Transverse colon (tissue), 4 donors: ENCODE results near the gene GLIS1. TPM values are rescaled to one million over a fixed set of nuclear protein-coding genes. Genes with fewer than 3 reads are reported as not detected.

Source experiments
- DNase-seq: peaks from one replicate; pipeline ENCODE4 v3.0.0-alpha.2; 2019
- H3K27ac ChIP-seq, 4 donors: fragments of 200-600 bp; sonication (generic); 2 replicates each; pipeline ENCODE4 v1.5.1; 2016 to 2018; ENCODE audit warnings: inconsistent platforms in 4 of 4
- H3K27me3 ChIP-seq: fragments of 200-600 bp; sonication (generic); 2 replicates; pipeline ENCODE4 v1.5.1; 2017; ENCODE audit warnings: inconsistent platforms
- H3K36me3 ChIP-seq, 4 donors: fragments of 200-600 bp; sonication (generic); 2 replicates each; pipeline ENCODE4 v1.5.1; 2017 to 2019; ENCODE audit warnings: inconsistent platforms in 4 of 4
- H3K4me1 ChIP-seq, 4 donors: fragments of 200-600 bp; sonication (generic); 2 replicates each; pipeline ENCODE4 v1.5.1; 2017 to 2020; ENCODE audit warnings: inconsistent platforms in 4 of 4
- H3K4me3 ChIP-seq, 4 donors: fragments of 200-600 bp; sonication (generic); 1 replicate in 1 of 4; 2 replicates in 3 of 4; pipeline versions ENCODE4 v1.5.1 to v1.6.1; 2017 to 2019; ENCODE audit warnings: inconsistent platforms in 4 of 4
- H3K9me3 ChIP-seq, 2 donors: fragments of 200-600 bp; sonication (generic); 2 replicates each; pipeline ENCODE4 v1.5.1; 2017 to 2019; ENCODE audit warnings: inconsistent platforms in 2 of 2
- CTCF ChIP-seq, 5 experiments: fragments of 200-600 bp in 3 of 5; fragments of 450-650 bp in 2 of 5; sonication (generic) in 3 of 5; IDR thresholded peaks; 1 replicate in 2 of 5; 2 replicates in 3 of 5; pipeline ENCODE4 v1.5.1; 2016 to 2017; ENCODE audit warnings: antibody characterized with exemption in 5 of 5, inconsistent platforms in 3 of 5, mild to moderate bottlenecking in 2 of 5, moderate library complexity in 1 of 5
- EP300 ChIP-seq: sonication (generic); formaldehyde crosslinking; IDR thresholded peaks from one replicate; pipeline ENCODE4 v1.6.1; 2017; ENCODE audit warnings: antibody characterized with exemption, low read depth
- POLR2A ChIP-seq: fragments of 450-650 bp; IDR thresholded peaks from one replicate; pipeline ENCODE4 v1.6.1; 2016; ENCODE audit warnings: antibody characterized with exemption, mild to moderate bottlenecking, moderate library complexity
- POLR2AphosphoS5 ChIP-seq, 3 donors: sonication (generic); formaldehyde crosslinking; IDR thresholded peaks; one replicate each; pipeline ENCODE4 v1.6.1; 2016; ENCODE audit warnings: antibody characterized with exemption in 3 of 3
- WGBS, 2 donors: methylation state at CpG; one replicate each; pipeline ENCODE4 v1.1.5; 2018; ENCODE audit warnings: low coverage in 1 of 2; 5-methylcytosine and 5-hydroxymethylcytosine counted together
- in situ Hi-C, 4 donors: fragments of 200-750 bp; cut with MboI; loops; one replicate each; pipeline versions ENCODE4 v1.15.0 to v1.15.1; 2017; ENCODE audit warnings: low sequenced_read_pairs in 3 of 4, low pct_ligation_motif_present in 1 of 4, low pct_unique_long_range_greater_than_20kb in 1 of 4
- intact Hi-C: fragments of 100-400 bp; cut with DNase I; formaldehyde crosslinking; loops from one replicate; pipeline ENCODE4 v1.15.1; 2023; ENCODE audit warnings: low total_unique reads
- total RNA-seq, 4 donors: library from RNA; depleted of rRNA; stranded (reverse); fragments of >200 nt; gene quantifications; one replicate each; pipeline ENCODE4 v1.1.0, GENCODE V29; 2016

GLIS1 gene
- total RNA-seq, 4 donors from 2014 or later = 0.16 to 0.75 (median 0.27) TPM; not detected in 1

- intact Hi-C loops (no loop called here), in situ Hi-C loops (no loop called here)
- Histone ChIP-seq H3K9me3 (no peaks in the 10 kb centered on the region), H3K4me3 (no peak overlapping the region), H3K27ac (no peak overlapping the region), H3K27me3 (no peaks in the 10 kb centered on the region), H3K36me3 (no peaks in the 10 kb centered on the region), H3K4me1 (peaks cover 0 to 10% (median 6%) of the 10 kb centered on the region in 4 donors)
- DNase-seq = no peak
- WGBS, 2 donors = 90% methylated on average over 7 of the region's 7 CpGs; no CpG with 5 or more reads in 1 of the 2 donors
- no peak for TF ChIP-seq CTCF (IDR thresholded peaks at IDR 0.05)
- no peak for TF ChIP-seq POLR2A
- TF ChIP-seq POLR2AphosphoS5 (IDR thresholded peaks at IDR 0.05) = no peak
- TF ChIP-seq EP300 = no peak
Observed at GRCh38 chr1:53516181-53516580, 222.8 kb downstream of the GLIS1 start.

- H3K27ac ChIP-seq = no peak overlapping the region
- no peaks in the 10 kb centered on the region for H3K36me3 ChIP-seq
- 95% methylated on average over 10 of the region's 10 CpGs; no CpG with 5 or more reads in 1 of the 2 donors for WGBS, 2 donors
- in situ Hi-C loops (no loop called here), intact Hi-C loops (no loop called here)
- DNase-seq = no peak
- peaks cover 0 to 10% (median 6%) of the 10 kb centered on the region in 4 donors for H3K4me1 ChIP-seq
- no peak for TF ChIP-seq CTCF (IDR thresholded peaks at IDR 0.05)
- no peak for TF ChIP-seq POLR2A
- TF ChIP-seq POLR2AphosphoS5 (IDR thresholded peaks at IDR 0.05) = no peak
- TF ChIP-seq EP300 = no peak
- no peak overlapping the region for H3K4me3 ChIP-seq
- no peaks in the 10 kb centered on the region for H3K9me3 ChIP-seq
- H3K27me3 ChIP-seq = no peaks in the 10 kb centered on the region
Observed at GRCh38 chr1:53514436-53514835, 224.5 kb downstream of the GLIS1 start.

GRCh38 chr1:53513846-53514245, 225.1 kb downstream of the GLIS1 start:
- WGBS, 2 donors = 86 to 100% methylated on average over 1 to 6 of the region's 7 CpGs
- H3K27me3 ChIP-seq = no peaks in the 10 kb centered on the region
- TF ChIP-seq POLR2A (no peak), POLR2AphosphoS5 (IDR thresholded peaks at IDR 0.05) (no peak), CTCF (IDR thresholded peaks at IDR 0.05) (no peak), EP300 (no peak)
- peaks cover 0 to 10% (median 6%) of the 10 kb centered on the region in 4 donors for H3K4me1 ChIP-seq
- H3K9me3 ChIP-seq = no peaks in the 10 kb centered on the region
- no peak overlapping the region for H3K4me3 ChIP-seq
- DNase-seq = no peak
- intact Hi-C loops = no loop called here
- no peaks in the 10 kb centered on the region for H3K36me3 ChIP-seq
- in situ Hi-C loops = no loop called here
- no peak overlapping the region for H3K27ac ChIP-seq

- H3K27ac ChIP-seq = peak overlapping the region in 3 of 4 donors; percentile 9 to 77 (median 30)
- 78 to 85% methylated on average over 5 to 21 of the region's 22 CpGs for WGBS, 2 donors
- no peaks in the 10 kb centered on the region for H3K36me3 ChIP-seq
- in situ Hi-C loops = no loop called here
- H3K4me1 ChIP-seq = peaks cover 0 to 10% (median 6%) of the 10 kb centered on the region in 4 donors
- no peaks in the 10 kb centered on the region for H3K9me3 ChIP-seq
- no peak for DNase-seq
- intact Hi-C loops = no loop called here
- H3K27me3 ChIP-seq = no peaks in the 10 kb centered on the region
- no peak overlapping the region for H3K4me3 ChIP-seq
- TF ChIP-seq POLR2AphosphoS5 (IDR thresholded peaks at IDR 0.05) (no peak), EP300 (no peak), POLR2A (no peak), CTCF (IDR thresholded peaks at IDR 0.05) (no peak)
Observed at GRCh38 chr1:53512807-53513755, 225.9 kb downstream of the GLIS1 start.
